ENCODE results near the gene FSTL3. TPM values are rescaled to one million over a fixed set of nuclear protein-coding genes. Genes with fewer than 3 reads are reported as not detected.
A peak's percentile ranks its signal among the peaks of the same experiment; 100 is the strongest.

FSTL3 gene
- total and polyA plus RNA-seq, 10 of the 15 experiments (the other 5 are each of a cell fraction or from before 2014, with no cell fraction given), result 0.42 to 13.5 (median 3.6) TPM

DNA sequence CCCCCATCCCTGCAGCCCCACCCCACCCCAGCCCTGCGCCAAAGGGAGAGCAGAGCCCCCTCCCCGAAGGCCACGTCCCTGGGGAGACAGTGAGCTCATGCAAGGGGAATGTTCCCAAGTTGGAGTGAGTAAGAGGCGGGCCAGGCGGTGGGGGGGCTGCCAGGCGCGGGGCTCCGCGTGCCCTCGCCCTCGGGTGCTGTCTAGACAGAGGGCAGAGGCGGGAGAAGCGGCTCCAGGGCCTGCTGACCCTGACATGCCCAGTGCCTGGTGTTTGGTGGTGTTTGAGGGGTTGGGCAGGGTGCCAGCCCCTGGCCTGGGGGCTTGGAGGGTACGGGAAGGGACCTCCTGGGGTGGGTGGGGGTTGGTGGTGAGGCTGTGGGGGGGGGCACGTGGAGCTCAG, 1.0 kb downstream of the FSTL3 start (continued):
- TF ChIP-seq, protein P1, sequence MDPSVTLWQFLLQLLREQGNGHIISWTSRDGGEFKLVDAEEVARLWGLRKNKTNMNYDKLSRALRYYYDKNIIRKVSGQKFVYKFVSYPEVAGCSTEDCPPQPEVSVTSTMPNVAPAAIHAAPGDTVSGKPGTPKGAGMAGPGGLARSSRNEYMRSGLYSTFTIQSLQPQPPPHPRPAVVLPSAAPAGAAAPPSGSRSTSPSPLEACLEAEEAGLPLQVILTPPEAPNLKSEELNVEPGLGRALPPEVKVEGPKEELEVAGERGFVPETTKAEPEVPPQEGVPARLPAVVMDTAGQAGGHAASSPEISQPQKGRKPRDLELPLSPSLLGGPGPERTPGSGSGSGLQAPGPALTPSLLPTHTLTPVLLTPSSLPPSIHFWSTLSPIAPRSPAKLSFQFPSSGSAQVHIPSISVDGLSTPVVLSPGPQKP (IDR thresholded peaks at IDR 0.05; ENCODE audit: low read depth, low read length), result no peak

DNA sequence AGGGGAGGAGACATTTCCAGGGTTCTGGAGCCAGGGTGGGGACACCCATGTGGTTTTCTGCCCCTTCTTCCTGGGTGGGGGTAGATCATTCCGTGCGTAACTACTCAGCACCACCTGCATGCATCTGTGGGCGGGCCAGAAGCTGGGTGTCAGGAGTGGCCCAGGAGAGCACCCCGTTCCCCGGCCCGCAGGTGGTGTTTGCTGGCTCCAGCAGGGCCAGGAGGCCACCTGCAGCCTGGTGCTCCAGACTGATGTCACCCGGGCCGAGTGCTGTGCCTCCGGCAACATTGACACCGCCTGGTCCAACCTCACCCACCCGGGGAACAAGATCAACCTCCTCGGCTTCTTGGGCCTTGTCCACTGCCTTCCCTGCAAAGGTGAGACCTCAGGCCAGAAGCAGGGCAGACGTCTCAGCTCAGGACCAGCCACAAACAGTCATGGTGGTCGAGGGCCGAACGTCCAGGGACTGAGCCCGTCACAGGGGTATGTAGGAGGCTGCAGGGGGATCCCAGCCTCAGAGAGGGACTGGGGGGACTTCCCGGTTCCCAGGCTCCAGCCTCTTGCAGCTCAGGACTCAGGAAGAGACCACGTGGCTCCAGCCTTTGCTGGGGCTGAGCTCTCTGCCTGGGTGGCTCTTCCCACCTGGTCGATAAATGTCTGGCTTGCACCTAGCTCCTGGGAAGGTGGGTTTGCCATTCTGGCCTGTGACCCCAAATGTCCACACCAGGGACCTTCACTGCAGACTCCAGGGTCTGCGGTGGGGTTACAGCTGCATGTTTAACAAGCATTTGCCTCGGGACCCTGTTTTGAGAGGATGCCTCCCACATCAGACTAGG, 1.6 kb downstream of the FSTL3 start:
- no peak for FAIRE-seq
- Histone ChIP-seq H3K79me2 (ENCODE audit: control insufficient read depth, insufficient read depth, low read length) (no peaks in the 10 kb centered on the region), H3K27ac (ENCODE audit: control insufficient read depth, insufficient read depth) (no peak overlapping the region), H3K9ac (ENCODE audit: control insufficient read depth, insufficient read depth, low read length) (no peak overlapping the region), H3K36me3 (ENCODE audit: control insufficient read depth in 2 of 2, insufficient read depth in 2 of 2, low read length in 1 of 2) (no peaks in the 10 kb centered on the region), H2AFZ (ENCODE audit: control insufficient read depth, low read depth, low read length) (no peak overlapping the region), H3K4me2 (ENCODE audit: control insufficient read depth, insufficient read depth) (peak overlapping the region; percentile 38; the same call in 1 of the 2 replicates), H3K9me3 (replicated peaks; ENCODE audit: control insufficient read depth, insufficient read depth, low read length) (no peaks in the 10 kb centered on the region), H3K4me1 (ENCODE audit: control insufficient read depth, insufficient read depth, low read length) (peaks cover 22% of the 10 kb centered on the region), H4K20me1 (ENCODE audit: control insufficient read depth, insufficient read depth) (no peaks in the 10 kb centered on the region; the same call in 1 of the 2 replicates), H3K4me3 (no peak overlapping the region), H3K27me3 (replicated peaks in 1 of 2; ENCODE audit: control insufficient read depth in 2 of 2, insufficient read depth in 2 of 2, low read length in 1 of 2) (no peaks in the 10 kb centered on the region)
- ChIA-PET CTCF (interaction anchor here (0.8 to 1.9 kb wide), 2 partner anchors 56 to 59 kb away, joined by 4 to 10 read pairs; no protein-coding TSS in a partner anchor), POLR2A (interaction anchor here (1.5 kb wide), 1 partner anchor 56 kb away, joined by 4 read pairs; no protein-coding TSS in a partner anchor), RAD21 (ENCODE audit: unreplicated experiment) (interaction anchor here (1.3 kb wide), 1 partner anchor 56 kb away, joined by 4 read pairs; no protein-coding TSS in a partner anchor), SMC1A (ENCODE audit: uncharacterized antibody, unreplicated experiment) (interaction anchor here (0.6 to 1.4 kb wide), 5 partner anchors 45 to 273 kb away, joined by 3 to 5 read pairs (median 3); no protein-coding TSS in a partner anchor)
- TF ChIP-seq RUNX3 (IDR thresholded peaks at IDR 0.05; ENCODE audit: low read length) (peak; percentile 13; the same call in 1 of the 2 replicates), RCOR1 (conservative IDR thresholded peaks at IDR 0.05; ENCODE audit: low read depth, low read length) (no peak), GATAD2B (conservative IDR thresholded peaks at IDR 0.05; ENCODE audit: low read depth) (0 out of 2 replicates have a peak, but pooled peaks have one; percentile 13), IKZF1 (conservative IDR thresholded peaks at IDR 0.05) (0 out of 2 replicates have a peak, but pooled peaks have one; percentile 28)
- DNase-seq (ENCODE audit: low read depth, low spot score), result no peak
- ATAC-seq, result no peak
- BruUV-seq (replicated peaks), result TSS peak; percentile 56
- intact Hi-C loops (cut with micrococcal nuclease; ENCODE audit: unreplicated experiment) (no loop called here), in situ Hi-C loops (cut with MboI) (no loop called here)
- 40% methylated on average over 22 of the region's 22 CpGs for WGBS (ENCODE audit: insufficient coverage, insufficient replicate concordance, low lambda C conversion rate, missing lambda C conversion rate)

Data from GM12878 (cell line).